Fibroblast of villous mesenchyme (primary cell): Measurements from ENCODE around the gene SHTN1. TPM values are rescaled to one million over a fixed set of nuclear protein-coding genes. Genes with fewer than 3 reads are reported as not detected.

ENCODE experiments used
- DNase-seq: peaks from one replicate; pipeline ENCODE4 v3.0.0-alpha.2; 2010; ENCODE audit warnings: low read depth
- H3K4me3 ChIP-seq: 2 replicates; pipeline ENCODE4 v1.5.1; 2011; ENCODE audit warnings: low read depth, mild to moderate bottlenecking, low read length
- CTCF ChIP-seq: IDR thresholded peaks from 2 replicates; pipeline ENCODE4 v1.5.1; 2012; ENCODE audit warnings: low read depth, mild to moderate bottlenecking, low read length; ENCODE audit not compliant: insufficient read depth
- total RNA-seq: library from RNA; depleted of rRNA; stranded (reverse); fragments of >200 nt; gene quantifications from 2 replicates; pipeline ENCODE4 v1.2.3, GENCODE V29; 2012

Gene SHTN1
- total RNA-seq, 1 donor, result 2.2 TPM

GRCh38 chr10:116989439-116989838 lies 15.5 kb downstream of the SHTN1 start:
- no peak for DNase-seq
- no peak for TF ChIP-seq CTCF
- no peak overlapping the region for H3K4me3 ChIP-seq

- no peak for DNase-seq
- no peak for TF ChIP-seq CTCF
- no peak overlapping the region for H3K4me3 ChIP-seq
Observed at GRCh38 chr10:116988311-116988710, 16.7 kb downstream of the SHTN1 start.

GRCh38 chr10:116985611-116986010 lies 19.4 kb downstream of the SHTN1 start:
- DNase-seq, result no peak
- TF ChIP-seq CTCF, result no peak
- H3K4me3 ChIP-seq, result no peak overlapping the region

GRCh38 chr10:116984202-116984990 lies 20.6 kb downstream of the SHTN1 start:
- no peak overlapping the region for H3K4me3 ChIP-seq
- DNase-seq, result no peak
- no peak for TF ChIP-seq CTCF

GRCh38 chr10:116980041-116980440 lies 24.9 kb downstream of the SHTN1 start:
- no peak for DNase-seq
- H3K4me3 ChIP-seq, result no peak overlapping the region
- no peak for TF ChIP-seq CTCF

GRCh38 chr10:116978901-116979300 lies 26.1 kb downstream of the SHTN1 start:
- no peak for DNase-seq

More at GRCh38 chr10:116978901-116979300, 26.1 kb downstream of the SHTN1 start:
- TF ChIP-seq CTCF, result no peak
- H3K4me3 ChIP-seq, result no peak overlapping the region
